ENCODE data around the gene SAP25. TPM values are rescaled to one million over a fixed set of nuclear protein-coding genes. Genes with fewer than 3 reads are reported as not detected.

SAP25 gene
- polyA plus RNA-seq, 1 of the 3 experiments (the other 2 are of a cell fraction): 1.2 TPM

GRCh38 chr7:100575746-100576383 is 2.2 kb upstream of the SAP25 start:
- Histone ChIP-seq H3K36me3 (replicated peaks in 1 of 2; ENCODE audit: control insufficient read depth in 1 of 2, insufficient read depth in 2 of 2, low read length in 1 of 2) (peaks cover 21 to 45% of the 10 kb centered on the region in 2 experiments), H4K20me1 (ENCODE audit: insufficient read depth) (no peaks in the 10 kb centered on the region), H3K9ac (no peak overlapping the region), H3K4me3 (ENCODE audit: low read depth in 2 of 2, low read length in 1 of 2) (no peak overlapping the region), H3F3A (replicated peaks; ENCODE audit: insufficient read depth) (no peaks in the 10 kb centered on the region), H3K27me3 (ENCODE audit: insufficient read depth) (no peaks in the 10 kb centered on the region), H3K27ac (ENCODE audit: low read depth in 2 of 2, low read length in 1 of 2) (no peak overlapping the region), H3K4me1 (ENCODE audit: control insufficient read depth in 1 of 2, insufficient read depth in 2 of 2, low read depth in 1 of 2, low read length in 1 of 2) (peaks cover 0 to 4% of the 10 kb centered on the region in 2 experiments; a peak in 1 of 4 replicates), H3K9me3 (no peaks in the 10 kb centered on the region), H3K79me2 (ENCODE audit: insufficient read depth) (no peaks in the 10 kb centered on the region), H3K9me2 (no peaks in the 10 kb centered on the region), H3K4me2 (no peak overlapping the region), H2AFZ (ENCODE audit: low read depth) (no peak overlapping the region)
- CTCF ChIA-PET: interaction anchor here (1.2 to 4.3 kb wide), 5 partner anchors 11 to 16 kb away, joined by 3 to 30 read pairs (median 8); partner anchors contain the start of gene FBXO24
- WGBS (ENCODE audit: low lambda C conversion rate): 89% methylated on average over 16 of the region's 17 CpGs
- DNase-seq: peak; percentile 24
- POLR2A ChIA-PET: interaction anchor here (0.6 kb wide), 1 partner anchor 173 kb away, joined by 3 read pairs; no protein-coding TSS in a partner anchor
- no peak for TF ChIP-seq RCOR1 (IDR thresholded peaks at IDR 0.05; ENCODE audit: low read length)
- TF ChIP-seq EZH2phosphoT487 (IDR thresholded peaks at IDR 0.05; ENCODE audit: borderline replicate concordance, low read depth): no peak
- no peak for TF ChIP-seq FOSL2 (IDR thresholded peaks at IDR 0.05; ENCODE audit: borderline replicate concordance, low read depth)
- TF ChIP-seq JUND (IDR thresholded peaks at IDR 0.05): no peak
- TF ChIP-seq ZBTB33 (IDR thresholded peaks at IDR 0.05; ENCODE audit: borderline replicate concordance, low read depth): no peak
- TF ChIP-seq FOXJ3 (CRISPR knock-in tag; IDR thresholded peaks at IDR 0.05): no peak

- Histone ChIP-seq H3K4me1 (ENCODE audit: control insufficient read depth in 1 of 2, insufficient read depth in 2 of 2, low read depth in 1 of 2, low read length in 1 of 2) (peaks cover 0 to 10% of the 10 kb centered on the region in 2 experiments; a peak in 1 of 4 replicates), H3K4me2 (no peak overlapping the region), H3K9ac (no peak overlapping the region), H3F3A (replicated peaks; ENCODE audit: insufficient read depth) (no peaks in the 10 kb centered on the region), H3K9me2 (no peaks in the 10 kb centered on the region), H3K27me3 (ENCODE audit: insufficient read depth) (no peaks in the 10 kb centered on the region), H3K27ac (ENCODE audit: low read depth in 2 of 2, low read length in 1 of 2) (no peak overlapping the region), H3K79me2 (ENCODE audit: insufficient read depth) (no peaks in the 10 kb centered on the region), H3K36me3 (replicated peaks in 1 of 2; ENCODE audit: control insufficient read depth in 1 of 2, insufficient read depth in 2 of 2, low read length in 1 of 2) (peaks cover 21 to 45% of the 10 kb centered on the region in 2 experiments), H3K4me3 (ENCODE audit: low read depth in 2 of 2, low read length in 1 of 2) (no peak overlapping the region), H3K9me3 (no peaks in the 10 kb centered on the region), H4K20me1 (ENCODE audit: insufficient read depth) (no peaks in the 10 kb centered on the region), H2AFZ (ENCODE audit: low read depth) (no peak overlapping the region)
- DNase-seq: peak; percentile 33
- ChIA-PET CTCF (interaction anchor here (1.0 to 1.4 kb wide), 2 partner anchors 11 to 92 kb away, joined by 5 read pairs; partner anchors contain the start of gene NYAP1), POLR2A (no interaction called here)
- WGBS (ENCODE audit: low lambda C conversion rate): 95% methylated on average over 14 of the region's 14 CpGs
- TF ChIP-seq FOXJ3 (CRISPR knock-in tag; IDR thresholded peaks at IDR 0.05) (no peak), NRF1 (IDR thresholded peaks at IDR 0.05; ENCODE audit: low read depth, low read length) (no peak), RFX5 (IDR thresholded peaks at IDR 0.05; ENCODE audit: low read length) (no peak), SMC3 (IDR thresholded peaks at IDR 0.05; ENCODE audit: low read depth, low read length) (no peak), RXRA (IDR thresholded peaks at IDR 0.05; ENCODE audit: borderline replicate concordance, low read depth) (no peak), FOXM1 (IDR thresholded peaks at IDR 0.05; ENCODE audit: low read depth) (no peak), REST (IDR thresholded peaks at IDR 0.05; ENCODE audit: low read depth, low read length) (no peak), RCOR1 (IDR thresholded peaks at IDR 0.05; ENCODE audit: low read length) (no peak)
Observed at GRCh38 chr7:100575206-100575631, 1.5 kb upstream of the SAP25 start.

Data from SK-N-SH (cell line).